A673 (cell line): Measurements from ENCODE around the gene AP5B1. TPM values are rescaled to one million over a fixed set of nuclear protein-coding genes. Genes with fewer than 3 reads are reported as not detected.
"Not testable (repeated sequence)": the region's sequence is repeated elsewhere in the genome, so short reads cannot be mapped to it uniquely, and the experiment has no call there.

Experiments used
- BruUV-seq: library from RNA; stranded (reverse); fragments of 400-500 nt; replicated peaks from 2 replicates; lab custom pipeline; 2021; lab: Mats Ljungman, UMichigan
- CTCF ChIA-PET: fragments of 300-600 bp; sonication (Branson Sonifier 250); formaldehyde crosslinking; loops from one replicate; lab custom pipeline; 2022; ENCODE audit warnings: antibody characterized with exemption; lab: Charles Lee
- POLR2A ChIA-PET: fragments of 300-600 bp; sonication (Branson Sonifier 250); formaldehyde crosslinking; loops from one replicate; lab custom pipeline; 2022; ENCODE audit warnings: antibody characterized with exemption; ENCODE audit not compliant: low non-redundant PET; lab: Charles Lee
- DNase-seq: peaks from one replicate; pipeline ENCODE4 v3.0.0-alpha.2; 2015; ENCODE audit warnings: low spot score
- H3K27ac ChIP-seq: fragments of 200-600 bp; sonication (generic); 2 replicates; pipeline ENCODE4 v1.5.1; 2016; ENCODE audit warnings: mixed run types, low read depth, mild to moderate bottlenecking, mixed read lengths, antibody characterized with exemption, low read length; ENCODE audit not compliant: poor library complexity, severe bottlenecking
- H3K27me3 ChIP-seq: fragments of 200-600 bp; sonication (generic); replicated peaks from 2 replicates; pipeline ENCODE4 v1.6.1; 2017; ENCODE audit warnings: mixed run types, low read depth, mild to moderate bottlenecking, mixed read lengths, antibody characterized with exemption, low read length; ENCODE audit not compliant: insufficient read depth, poor library complexity
- H3K36me3 ChIP-seq: fragments of 200-600 bp; sonication (generic); 2 replicates; pipeline ENCODE4 v1.6.1; 2016; ENCODE audit warnings: mixed run types, mild to moderate bottlenecking, mixed read lengths, antibody characterized with exemption, low read length; ENCODE audit not compliant: insufficient read depth, poor library complexity, severe bottlenecking
- H3K4me1 ChIP-seq: fragments of 200-600 bp; sonication (generic); 2 replicates; pipeline ENCODE4 v1.6.1; 2017; ENCODE audit warnings: mixed run types, mild to moderate bottlenecking, mixed read lengths, antibody characterized with exemption, low read length; ENCODE audit not compliant: insufficient read depth, poor library complexity, severe bottlenecking
- H3K4me3 ChIP-seq: fragments of 200-600 bp; sonication (generic); 2 replicates; pipeline ENCODE4 v1.5.1; 2016; ENCODE audit warnings: low read depth, mixed run types, mild to moderate bottlenecking, mixed read lengths, low read length; ENCODE audit not compliant: poor library complexity, severe bottlenecking
- H3K9me3 ChIP-seq: fragments of 200-600 bp; sonication (generic); 2 replicates; pipeline ENCODE4 v1.6.1; 2016; ENCODE audit warnings: mixed run types, low read depth, mild to moderate bottlenecking, mixed read lengths, antibody characterized with exemption, low read length; ENCODE audit not compliant: poor library complexity, severe bottlenecking
- EZH2 ChIP-seq: fragments of 200-600 bp; sonication (generic); IDR thresholded peaks from 2 replicates; pipeline ENCODE4 v1.6.1; 2017; ENCODE audit warnings: borderline replicate concordance, low read depth, mild to moderate bottlenecking, mixed read lengths, antibody characterized with exemption, low read length; ENCODE audit not compliant: poor library complexity, severe bottlenecking
- intact Hi-C: fragments of 100-400 bp; cut with micrococcal nuclease; formaldehyde crosslinking; loops from one replicate; pipeline ENCODE4 v1.10.0; 2022; ENCODE audit not compliant: unreplicated experiment
- total RNA-seq: library from RNA; stranded (reverse); gene quantifications from 2 replicates; pipeline ENCODE4 v1.2.3, GENCODE V29; 2021
- TF ChIP-seq, protein P1 (sequence below): fragments of 300-800, 200-600 bp; sonication (generic); conservative IDR thresholded peaks from 2 replicates; pipeline ENCODE4 v1.5.1; 2017; ENCODE audit warnings: low read depth, mild to moderate bottlenecking, antibody characterized with exemption, low read length, moderate library complexity, mixed read lengths

AP5B1 gene
- total RNA-seq, 1 experiment from 2014 or later, result 22.5 TPM

DNA sequence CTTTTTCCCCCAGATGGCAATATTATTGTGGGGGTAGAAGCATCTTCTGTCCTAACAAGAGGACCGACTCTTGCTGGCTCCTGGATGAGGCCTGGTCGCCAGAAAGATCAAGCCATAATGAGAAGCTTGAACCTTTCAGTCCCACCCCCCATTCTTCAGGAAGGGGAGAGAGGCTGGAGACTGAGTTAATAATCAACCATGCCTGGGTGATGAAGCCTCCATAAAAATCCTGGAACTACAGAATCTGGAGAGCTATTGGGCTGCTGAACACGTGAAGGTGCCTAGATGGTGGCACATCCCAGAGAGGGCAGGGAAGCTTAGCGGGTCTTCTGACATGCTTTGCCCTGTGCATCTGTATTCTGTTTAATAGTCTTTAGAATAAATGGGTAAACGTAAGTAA, 16.3 kb downstream of the AP5B1 start:
- ChIA-PET POLR2A (no interaction called here), CTCF (interaction anchor here (0.6 kb wide), 1 partner anchor 388 kb away, joined by 4 read pairs; no protein-coding TSS in a partner anchor)
- TF ChIP-seq, protein P1, sequence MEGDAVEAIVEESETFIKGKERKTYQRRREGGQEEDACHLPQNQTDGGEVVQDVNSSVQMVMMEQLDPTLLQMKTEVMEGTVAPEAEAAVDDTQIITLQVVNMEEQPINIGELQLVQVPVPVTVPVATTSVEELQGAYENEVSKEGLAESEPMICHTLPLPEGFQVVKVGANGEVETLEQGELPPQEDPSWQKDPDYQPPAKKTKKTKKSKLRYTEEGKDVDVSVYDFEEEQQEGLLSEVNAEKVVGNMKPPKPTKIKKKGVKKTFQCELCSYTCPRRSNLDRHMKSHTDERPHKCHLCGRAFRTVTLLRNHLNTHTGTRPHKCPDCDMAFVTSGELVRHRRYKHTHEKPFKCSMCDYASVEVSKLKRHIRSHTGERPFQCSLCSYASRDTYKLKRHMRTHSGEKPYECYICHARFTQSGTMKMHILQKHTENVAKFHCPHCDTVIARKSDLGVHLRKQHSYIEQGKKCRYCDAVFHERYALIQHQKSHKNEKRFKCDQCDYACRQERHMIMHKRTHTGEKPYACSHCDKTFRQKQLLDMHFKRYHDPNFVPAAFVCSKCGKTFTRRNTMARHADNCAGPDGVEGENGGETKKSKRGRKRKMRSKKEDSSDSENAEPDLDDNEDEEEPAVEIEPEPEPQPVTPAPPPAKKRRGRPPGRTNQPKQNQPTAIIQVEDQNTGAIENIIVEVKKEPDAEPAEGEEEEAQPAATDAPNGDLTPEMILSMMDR, result no peak
- no peak for TF ChIP-seq EZH2
- DNase-seq, result no peak
- Histone ChIP-seq H3K4me3 (no peak overlapping the region), H3K9me3 (no peaks in the 10 kb centered on the region), H3K27ac (no peak overlapping the region), H3K27me3 (no peaks in the 10 kb centered on the region), H3K4me1 (no peaks in the 10 kb centered on the region), H3K36me3 (no peaks in the 10 kb centered on the region)
- BruUV-seq, result no TSS peak
- intact Hi-C loops, result no loop called here

- intact Hi-C loops, POLR2A ChIA-PET, DNase-seq, H3K4me3 ChIP-seq, H3K4me1 ChIP-seq, H3K9me3 ChIP-seq, H3K27me3 ChIP-seq, CTCF ChIA-PET, H3K36me3 ChIP-seq, BruUV-seq, H3K27ac ChIP-seq: not testable (repeated sequence)
Observed at GRCh38 chr11:65762816-65763215, 18.0 kb downstream of the AP5B1 start.

DNA sequence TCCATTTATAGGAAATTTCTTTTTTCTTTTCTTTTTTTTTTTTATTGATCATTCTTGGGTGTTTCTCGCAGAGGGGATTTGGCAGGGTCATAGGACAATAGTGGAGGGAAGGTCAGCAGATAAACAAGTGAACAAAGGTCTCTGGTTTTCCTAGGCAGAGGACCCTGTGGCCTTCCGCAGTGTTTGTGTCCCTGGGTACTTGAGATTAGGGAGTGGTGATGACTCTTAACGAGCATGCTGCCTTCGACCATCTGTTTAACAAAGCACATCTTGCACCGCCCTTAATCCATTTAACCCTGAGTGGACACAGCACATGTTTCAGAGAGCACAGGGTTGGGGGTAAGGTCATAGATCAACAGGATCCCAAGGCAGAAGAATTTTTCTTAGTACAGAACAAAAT, 18.6 kb downstream of the AP5B1 start:
- H3K9me3 ChIP-seq, intact Hi-C loops, H3K27ac ChIP-seq, H3K27me3 ChIP-seq, H3K4me1 ChIP-seq, DNase-seq, POLR2A ChIA-PET, BruUV-seq, H3K36me3 ChIP-seq, CTCF ChIA-PET, H3K4me3 ChIP-seq: not testable (repeated sequence)

DNA sequence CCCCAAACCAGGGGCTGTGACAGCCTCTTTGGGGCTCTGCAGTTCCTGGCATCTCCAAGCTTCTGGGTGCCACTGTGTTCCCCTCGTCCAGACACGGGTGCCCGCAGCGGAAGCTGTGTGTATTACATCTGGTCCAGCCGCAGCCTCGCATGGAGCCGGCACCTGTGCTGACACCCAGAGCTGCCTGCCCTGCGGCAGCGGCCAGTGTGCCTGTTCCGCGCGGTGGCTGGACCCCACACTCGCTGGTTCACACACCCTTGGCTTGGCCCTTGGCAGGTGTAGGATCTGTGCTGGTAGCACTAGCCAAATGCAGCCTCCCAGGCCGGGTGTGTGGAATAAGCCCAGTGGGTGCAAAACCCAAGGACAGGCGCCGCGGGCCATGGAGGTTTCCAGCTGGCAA, 35.7 kb downstream of the AP5B1 start:
- H3K4me3 ChIP-seq, result no peak overlapping the region
- BruUV-seq, result no TSS peak
- no peak for TF ChIP-seq EZH2
- TF ChIP-seq, protein P1, result no peak
- H3K27ac ChIP-seq, result no peak overlapping the region
- intact Hi-C loops, result no loop called here
- H3K9me3 ChIP-seq, result no peaks in the 10 kb centered on the region
- peaks cover 19% of the 10 kb centered on the region for H3K27me3 ChIP-seq
- ChIA-PET POLR2A (no interaction called here), CTCF (interaction anchor here (0.7 kb wide), 1 partner anchor 167 kb away, joined by 11 read pairs; no protein-coding TSS in a partner anchor)
- no peaks in the 10 kb centered on the region for H3K36me3 ChIP-seq
- H3K4me1 ChIP-seq, result no peaks in the 10 kb centered on the region
- DNase-seq, result no peak
